HEK293 (cell line): ENCODE results near the gene ETV3.

ENCODE experiments used
- CTCF ChIA-PET: fragments of 350-600 bp; formaldehyde crosslinking; extraction: SDS; loops from one replicate; lab custom pipeline; 2021; ENCODE audit warnings: antibody characterized with exemption; lab: Yijun Ruan, JAX
- POLR2A ChIA-PET: fragments of 300-600 bp; formaldehyde crosslinking; extraction: SDS; loops from one replicate; lab custom pipeline; 2020; ENCODE audit warnings: antibody characterized with exemption, inconsistent platforms; lab: Yijun Ruan, JAX
- H3K27ac ChIP-seq: fragments of 200-500 bp; sonication (Bioruptor generic); 2 replicates; pipeline ENCODE4 v1.5.1; 2014; ENCODE audit warnings: low read depth, low read length, control low read depth, inconsistent platforms; ENCODE audit errors: extremely low read depth
- H3K36me3 ChIP-seq, 2 experiments: fragments of 200-500 bp in 1 of 2; sonication (Bioruptor generic) in 1 of 2; 1 replicate in 1 of 2; 2 replicates in 1 of 2; pipeline ENCODE4 v1.5.1; 2014 to 2017; ENCODE audit warnings: inconsistent platforms in 2 of 2, low read length in 2 of 2; ENCODE audit not compliant: control insufficient read depth in 2 of 2, insufficient read depth in 1 of 2
- H3K4me1 ChIP-seq: fragments of 200-500 bp; sonication (Bioruptor generic); 2 replicates; pipeline ENCODE4 v1.5.1; 2014; ENCODE audit warnings: mild to moderate bottlenecking, low read length, inconsistent platforms; ENCODE audit not compliant: control insufficient read depth, insufficient read depth
- H3K4me3 ChIP-seq: 2 replicates; pipeline ENCODE4 v1.5.1; 2011; ENCODE audit warnings: low read depth, mild to moderate bottlenecking, control low read depth, low read length, moderate library complexity
- H3K9me3 ChIP-seq: fragments of 200-500 bp; sonication (Bioruptor generic); 2 replicates; pipeline ENCODE4 v1.5.1; 2014; ENCODE audit warnings: low read depth, low read length, inconsistent platforms; ENCODE audit not compliant: control insufficient read depth, insufficient read depth
- CTCF ChIP-seq: fragments of 450-650 bp; formaldehyde crosslinking; IDR thresholded peaks from 2 replicates; pipeline ENCODE4 v1.5.1; 2016; ENCODE audit warnings: missing biosample characterization, missing genetic modification characterization
- KLF1 ChIP-seq: fragments of 450-650 bp; formaldehyde crosslinking; IDR thresholded peaks from 2 replicates; pipeline ENCODE4 v1.5.1; 2016; ENCODE audit warnings: missing biosample characterization, missing genetic modification characterization
- ZBTB21 ChIP-seq: fragments of 450-650 bp; formaldehyde crosslinking; IDR thresholded peaks from 2 replicates; pipeline ENCODE4 v1.5.1; 2017; ENCODE audit warnings: missing biosample characterization, missing genetic modification characterization
- ZIC2 ChIP-seq: fragments of 450-650 bp; formaldehyde crosslinking; IDR thresholded peaks from 2 replicates; pipeline ENCODE4 v1.5.1; 2016; ENCODE audit warnings: missing biosample characterization, missing genetic modification characterization
- ZNF112 ChIP-seq: fragments of 450-650 bp; formaldehyde crosslinking; IDR thresholded peaks from 2 replicates; pipeline ENCODE4 v1.5.0; 2017; ENCODE audit warnings: missing biosample characterization, missing genetic modification characterization
- ZNF174 ChIP-seq: fragments of 450-650 bp; formaldehyde crosslinking; IDR thresholded peaks from 2 replicates; pipeline ENCODE4 v1.5.0; 2017; ENCODE audit warnings: missing biosample characterization, mild to moderate bottlenecking, missing genetic modification characterization
- ZNF19 ChIP-seq: fragments of 450-650 bp; formaldehyde crosslinking; IDR thresholded peaks from 2 replicates; pipeline ENCODE4; 2016; ENCODE audit warnings: missing biosample characterization, missing genetic modification characterization, low read depth
- ZNF266 ChIP-seq: fragments of 450-650 bp; formaldehyde crosslinking; IDR thresholded peaks from 2 replicates; pipeline ENCODE4 v1.5.1; 2016; ENCODE audit warnings: missing biosample characterization, missing genetic modification characterization, low read depth
- ZNF311 ChIP-seq: fragments of 450-650 bp; formaldehyde crosslinking; IDR thresholded peaks from 2 replicates; pipeline ENCODE4 v1.5.1; 2017; ENCODE audit warnings: missing biosample characterization, missing genetic modification characterization, borderline replicate concordance
- ZNF350 ChIP-seq: fragments of 450-650 bp; formaldehyde crosslinking; IDR thresholded peaks from 2 replicates; pipeline ENCODE4 v1.5.0; 2017; ENCODE audit warnings: missing biosample characterization, mild to moderate bottlenecking, missing genetic modification characterization
- ZNF366 ChIP-seq: fragments of 450-650 bp; formaldehyde crosslinking; conservative IDR thresholded peaks from 2 replicates; pipeline ENCODE4 v1.5.1; 2016; ENCODE audit warnings: missing biosample characterization, missing genetic modification characterization
- ZNF610 ChIP-seq: fragments of 450-650 bp; formaldehyde crosslinking; IDR thresholded peaks from 2 replicates; pipeline ENCODE4 v1.5.1; 2016; ENCODE audit warnings: missing biosample characterization, missing genetic modification characterization, borderline replicate concordance
- ZNF660 ChIP-seq: fragments of 450-650 bp; IDR thresholded peaks from 2 replicates; pipeline ENCODE4 v1.5.1; 2018; ENCODE audit warnings: missing biosample characterization, mild to moderate bottlenecking, missing genetic modification characterization
- ZNF76 ChIP-seq: fragments of 450-650 bp; formaldehyde crosslinking; IDR thresholded peaks from 2 replicates; pipeline ENCODE4; 2016; ENCODE audit warnings: low read depth, missing biosample characterization, missing genetic modification characterization, borderline replicate concordance
- TF ChIP-seq, protein P1 (sequence below): fragments of 450-650 bp; formaldehyde crosslinking; IDR thresholded peaks from 2 replicates; pipeline ENCODE4 v1.5.1; 2016; ENCODE audit warnings: missing biosample characterization, missing genetic modification characterization
- TF ChIP-seq, protein P2 (sequence below): IDR thresholded peaks from 2 replicates; pipeline ENCODE4 v1.6.1; 2011; ENCODE audit warnings: mild to moderate bottlenecking, low read depth, low read length, borderline replicate concordance
- TF ChIP-seq, protein P3 (sequence below): fragments of 450-650 bp; formaldehyde crosslinking; conservative IDR thresholded peaks from 2 replicates; pipeline ENCODE4 v1.5.1; 2016; ENCODE audit warnings: low read depth, missing biosample characterization, missing genetic modification characterization

The ETV3 gene

GRCh38 chr1:157092831-157093230 is 45.4 kb downstream of the ETV3 start:
- POLR2A ChIA-PET: no interaction called here
- Histone ChIP-seq H3K4me1 (no peaks in the 10 kb centered on the region), H3K4me3 (no peak overlapping the region), H3K36me3 (no peaks in the 10 kb centered on the region), H3K27ac (no peak overlapping the region), H3K9me3 (no peaks in the 10 kb centered on the region)
- TF ChIP-seq ZNF311 (tag by site-specific recombination) (no peak), ZNF76 (tag by site-specific recombination) (no peak), ZNF366 (no peak), ZNF174 (tag by site-specific recombination) (no peak), ZBTB21 (tag by site-specific recombination) (no peak), ZNF610 (tag by site-specific recombination) (no peak), ZNF112 (tag by site-specific recombination) (no peak), ZNF266 (no peak), ZNF19 (tag by site-specific recombination) (no peak), ZNF350 (tag by site-specific recombination) (no peak), ZIC2 (tag by site-specific recombination) (no peak), KLF1 (tag by site-specific recombination) (no peak), CTCF (tag by site-specific recombination) (no peak), ZNF660 (tag by site-specific recombination) (no peak)
- TF ChIP-seq, protein P1, sequence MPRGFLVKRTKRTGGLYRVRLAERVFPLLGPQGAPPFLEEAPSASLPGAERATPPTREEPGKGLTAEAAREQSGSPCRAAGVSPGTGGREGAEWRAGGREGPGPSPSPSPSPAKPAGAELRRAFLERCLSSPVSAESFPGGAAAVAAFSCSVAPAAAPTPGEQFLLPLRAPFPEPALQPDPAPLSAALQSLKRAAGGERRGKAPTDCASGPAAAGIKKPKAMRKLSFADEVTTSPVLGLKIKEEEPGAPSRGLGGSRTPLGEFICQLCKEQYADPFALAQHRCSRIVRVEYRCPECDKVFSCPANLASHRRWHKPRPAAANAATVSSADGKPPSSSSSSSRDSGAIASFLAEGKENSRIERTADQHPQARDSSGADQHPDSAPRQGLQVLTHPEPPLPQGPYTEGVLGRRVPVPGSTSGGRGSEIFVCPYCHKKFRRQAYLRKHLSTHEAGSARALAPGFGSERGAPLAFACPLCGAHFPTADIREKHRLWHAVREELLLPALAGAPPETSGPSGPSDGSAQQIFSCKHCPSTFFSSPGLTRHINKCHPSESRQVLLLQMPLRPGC (tag by site-specific recombination): no peak
- TF ChIP-seq, protein P2, sequence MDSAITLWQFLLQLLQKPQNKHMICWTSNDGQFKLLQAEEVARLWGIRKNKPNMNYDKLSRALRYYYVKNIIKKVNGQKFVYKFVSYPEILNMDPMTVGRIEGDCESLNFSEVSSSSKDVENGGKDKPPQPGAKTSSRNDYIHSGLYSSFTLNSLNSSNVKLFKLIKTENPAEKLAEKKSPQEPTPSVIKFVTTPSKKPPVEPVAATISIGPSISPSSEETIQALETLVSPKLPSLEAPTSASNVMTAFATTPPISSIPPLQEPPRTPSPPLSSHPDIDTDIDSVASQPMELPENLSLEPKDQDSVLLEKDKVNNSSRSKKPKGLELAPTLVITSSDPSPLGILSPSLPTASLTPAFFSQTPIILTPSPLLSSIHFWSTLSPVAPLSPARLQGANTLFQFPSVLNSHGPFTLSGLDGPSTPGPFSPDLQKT: no peak
- TF ChIP-seq, protein P3, sequence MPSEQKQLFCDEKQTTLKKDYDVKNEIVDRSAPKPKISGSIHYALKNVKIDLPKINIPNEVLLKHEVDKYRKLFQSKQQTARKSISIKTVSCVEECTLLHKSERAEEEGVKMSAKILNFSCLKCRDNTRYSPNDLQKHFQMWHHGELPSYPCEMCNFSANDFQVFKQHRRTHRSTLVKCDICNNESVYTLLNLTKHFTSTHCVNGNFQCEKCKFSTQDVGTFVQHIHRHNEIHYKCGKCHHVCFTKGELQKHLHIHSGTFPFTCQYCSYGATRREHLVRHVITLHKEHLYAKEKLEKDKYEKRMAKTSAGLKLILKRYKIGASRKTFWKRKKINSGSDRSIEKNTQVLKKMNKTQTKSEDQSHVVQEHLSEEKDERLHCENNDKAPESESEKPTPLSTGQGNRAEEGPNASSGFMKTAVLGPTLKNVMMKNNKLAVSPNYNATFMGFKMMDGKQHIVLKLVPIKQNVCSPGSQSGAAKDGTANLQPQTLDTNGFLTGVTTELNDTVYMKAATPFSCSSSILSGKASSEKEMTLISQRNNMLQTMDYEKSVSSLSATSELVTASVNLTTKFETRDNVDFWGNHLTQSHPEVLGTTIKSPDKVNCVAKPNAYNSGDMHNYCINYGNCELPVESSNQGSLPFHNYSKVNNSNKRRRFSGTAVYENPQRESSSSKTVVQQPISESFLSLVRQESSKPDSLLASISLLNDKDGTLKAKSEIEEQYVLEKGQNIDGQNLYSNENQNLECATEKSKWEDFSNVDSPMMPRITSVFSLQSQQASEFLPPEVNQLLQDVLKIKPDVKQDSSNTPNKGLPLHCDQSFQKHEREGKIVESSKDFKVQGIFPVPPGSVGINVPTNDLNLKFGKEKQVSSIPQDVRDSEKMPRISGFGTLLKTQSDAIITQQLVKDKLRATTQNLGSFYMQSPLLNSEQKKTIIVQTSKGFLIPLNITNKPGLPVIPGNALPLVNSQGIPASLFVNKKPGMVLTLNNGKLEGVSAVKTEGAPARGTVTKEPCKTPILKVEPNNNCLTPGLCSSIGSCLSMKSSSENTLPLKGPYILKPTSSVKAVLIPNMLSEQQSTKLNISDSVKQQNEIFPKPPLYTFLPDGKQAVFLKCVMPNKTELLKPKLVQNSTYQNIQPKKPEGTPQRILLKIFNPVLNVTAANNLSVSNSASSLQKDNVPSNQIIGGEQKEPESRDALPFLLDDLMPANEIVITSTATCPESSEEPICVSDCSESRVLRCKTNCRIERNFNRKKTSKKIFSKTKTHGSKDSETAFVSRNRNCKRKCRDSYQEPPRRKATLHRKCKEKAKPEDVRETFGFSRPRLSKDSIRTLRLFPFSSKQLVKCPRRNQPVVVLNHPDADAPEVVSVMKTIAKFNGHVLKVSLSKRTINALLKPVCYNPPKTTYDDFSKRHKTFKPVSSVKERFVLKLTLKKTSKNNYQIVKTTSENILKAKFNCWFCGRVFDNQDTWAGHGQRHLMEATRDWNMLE (tag by site-specific recombination): no peak
- CTCF ChIA-PET: interaction anchor here (0.6 to 1.6 kb wide), 4 partner anchors 63 to 488 kb away, joined by 4 to 13 read pairs (median 4); no protein-coding TSS in a partner anchor
